AG20443 (cell line): ENCODE results near the gene ITGA8.
A peak's percentile ranks its signal among the peaks of the same experiment; 100 is the strongest.
"Not testable (repeated sequence)": the region's sequence is repeated elsewhere in the genome, so short reads cannot be mapped to it uniquely, and the experiment has no call there.

Source experiments
- DNase-seq: peaks from one replicate; pipeline ENCODE4 v3.0.0; 2012; ENCODE audit warnings: low spot score, mixed read lengths

Gene ITGA8

GRCh38 chr10:15681076-15681475 is 38.6 kb downstream of the ITGA8 start:
- DNase-seq, result no peak

DNA sequence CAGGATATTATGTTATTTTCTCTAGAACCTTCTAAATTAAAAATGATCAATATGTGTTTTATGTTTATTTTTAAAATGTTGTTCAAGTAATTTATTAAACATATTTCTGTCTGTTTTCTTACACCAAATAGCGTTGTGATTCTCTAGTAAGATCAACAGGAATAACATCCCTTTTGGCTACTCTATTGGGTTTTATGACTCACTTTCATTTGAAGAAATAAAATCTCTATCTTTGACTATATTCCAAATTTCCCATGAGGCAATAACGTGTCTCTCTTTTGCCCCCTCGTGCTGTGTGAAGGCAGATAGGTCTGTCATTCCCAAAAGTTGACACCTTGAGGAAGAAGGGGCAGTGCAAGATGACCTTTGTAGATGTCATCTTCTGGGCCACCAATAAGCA is 40.9 kb downstream of the ITGA8 start:
- DNase-seq, result no peak

- DNase-seq, result no peak
Measured at GRCh38 chr10:15672469-15672868, 47.3 kb downstream of the ITGA8 start.

GRCh38 chr10:15670880-15671279 is 48.8 kb downstream of the ITGA8 start:
- no peak for DNase-seq

GRCh38 chr10:15661574-15661973 is 58.1 kb downstream of the ITGA8 start:
- DNase-seq, result peak; percentile 64

DNA sequence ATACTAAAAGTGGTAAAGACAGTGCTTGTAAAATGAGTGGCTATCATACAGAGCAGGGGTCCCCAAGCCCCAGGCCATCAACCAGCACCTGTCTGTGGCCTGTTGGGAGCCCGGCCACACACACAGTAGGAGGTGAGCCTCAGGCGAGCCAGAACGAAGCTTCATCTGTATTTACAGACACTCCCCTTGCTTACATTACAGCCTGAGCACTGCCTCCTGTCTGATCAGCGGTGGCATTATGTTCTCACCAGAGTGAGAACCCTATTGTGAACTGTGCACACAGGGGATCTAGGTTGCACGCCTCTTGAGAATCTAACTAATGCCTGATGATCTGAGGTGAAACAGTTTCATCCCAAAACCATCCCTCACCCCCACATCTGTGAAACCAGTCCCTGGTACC is 58.7 kb downstream of the ITGA8 start:
- no peak for DNase-seq

GRCh38 chr10:15658069-15658702 is 61.5 kb downstream of the ITGA8 start:
- no peak for DNase-seq

GRCh38 chr10:15652757-15653156 is 67.0 kb downstream of the ITGA8 start:
- no peak for DNase-seq

GRCh38 chr10:15652117-15652516 is 67.6 kb downstream of the ITGA8 start:
- DNase-seq, result peak; percentile 10

DNA sequence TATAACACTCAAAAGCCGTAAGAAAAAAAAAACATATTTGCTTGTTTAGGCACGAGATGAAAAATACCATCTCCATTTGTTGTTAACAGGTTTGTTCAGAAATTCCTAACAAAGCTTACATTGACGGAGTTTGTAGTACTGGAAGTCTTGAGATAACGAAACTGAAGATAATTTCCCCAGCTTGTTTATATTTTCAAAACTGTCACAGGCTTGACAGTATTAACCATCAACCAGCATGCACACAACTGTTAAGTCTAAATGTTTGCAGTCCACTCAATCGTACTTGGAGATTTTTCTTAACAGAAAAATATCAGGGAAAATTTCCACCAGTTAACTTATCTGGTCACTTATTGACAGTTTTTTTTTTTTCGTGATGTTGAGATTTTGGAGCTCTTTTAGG is 68.5 kb downstream of the ITGA8 start:
- DNase-seq, result no peak

DNA sequence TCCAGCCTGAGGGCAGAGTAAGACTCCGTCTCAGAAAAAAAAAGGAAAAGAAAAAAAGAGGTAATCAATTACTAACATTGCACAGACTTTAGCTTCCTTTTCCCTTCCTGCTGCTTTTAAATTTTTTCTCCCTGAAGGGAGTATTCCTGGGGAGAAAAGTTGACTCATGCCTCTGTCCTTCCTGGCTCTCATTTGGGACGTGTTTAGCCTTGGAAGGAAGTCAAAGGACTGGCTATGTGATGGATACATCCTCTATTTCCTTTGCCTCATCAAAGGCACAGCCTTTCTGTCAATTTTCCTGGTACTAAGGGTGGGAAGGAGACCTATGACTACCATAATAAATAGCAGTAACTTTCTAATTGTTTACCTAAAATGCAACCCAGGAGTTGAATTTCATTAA is 77.6 kb downstream of the ITGA8 start:
- DNase-seq, result peak; percentile 81

GRCh38 chr10:15640536-15641085 is 79.1 kb downstream of the ITGA8 start:
- no peak for DNase-seq

DNA sequence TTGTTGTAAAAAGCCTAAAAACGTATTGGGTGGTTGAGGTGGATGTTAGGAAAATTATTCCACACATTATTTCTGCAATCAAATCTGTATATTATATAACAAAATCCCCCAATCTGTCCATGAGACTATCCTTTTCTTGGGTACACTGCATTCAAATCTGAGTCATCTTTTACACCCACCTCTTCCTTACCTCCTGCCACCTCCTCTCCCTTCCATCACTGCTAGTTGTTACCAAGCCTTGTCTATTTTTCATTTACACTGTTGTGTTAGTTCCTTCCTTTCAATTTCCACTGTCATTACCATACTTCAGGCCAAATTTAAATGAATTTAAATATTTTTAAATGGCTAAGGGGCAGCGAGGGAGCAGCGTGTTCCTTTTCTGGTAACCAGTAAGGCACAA is 83.3 kb downstream of the ITGA8 start:
- no peak for DNase-seq

DNA sequence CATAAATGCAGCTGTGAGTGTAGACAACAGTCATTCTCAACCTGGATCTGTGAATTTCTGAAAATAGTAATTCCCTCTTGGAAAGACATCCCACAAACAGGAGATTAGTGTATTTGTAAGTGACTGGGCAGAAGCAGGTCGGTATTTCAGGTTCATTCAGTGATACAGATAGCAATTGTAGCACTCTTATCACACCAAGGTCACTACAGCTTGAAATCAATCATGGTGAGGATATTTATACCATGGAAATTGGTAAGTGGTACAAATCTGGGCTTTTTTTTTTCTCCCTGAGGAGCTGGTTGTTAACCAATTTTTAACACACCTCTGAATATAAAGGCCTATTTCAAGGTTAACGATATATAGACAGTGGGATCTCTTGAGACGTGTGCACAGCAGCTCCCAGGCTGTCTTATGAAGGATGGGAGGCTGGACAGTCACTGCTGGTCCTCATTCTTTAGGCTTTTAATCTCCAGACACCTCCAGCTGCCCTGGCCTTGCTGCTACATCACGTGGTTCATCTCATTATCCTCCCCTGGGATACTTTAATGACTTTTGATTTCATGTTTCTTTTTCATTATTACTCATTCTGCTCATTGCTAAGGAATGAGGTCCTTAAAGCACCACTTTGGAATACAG is 87.1 kb downstream of the ITGA8 start:
- DNase-seq, result peak; percentile 11

- DNase-seq, result not testable (repeated sequence)
Measured at GRCh38 chr10:15631205-15631604, 88.5 kb downstream of the ITGA8 start.

DNA sequence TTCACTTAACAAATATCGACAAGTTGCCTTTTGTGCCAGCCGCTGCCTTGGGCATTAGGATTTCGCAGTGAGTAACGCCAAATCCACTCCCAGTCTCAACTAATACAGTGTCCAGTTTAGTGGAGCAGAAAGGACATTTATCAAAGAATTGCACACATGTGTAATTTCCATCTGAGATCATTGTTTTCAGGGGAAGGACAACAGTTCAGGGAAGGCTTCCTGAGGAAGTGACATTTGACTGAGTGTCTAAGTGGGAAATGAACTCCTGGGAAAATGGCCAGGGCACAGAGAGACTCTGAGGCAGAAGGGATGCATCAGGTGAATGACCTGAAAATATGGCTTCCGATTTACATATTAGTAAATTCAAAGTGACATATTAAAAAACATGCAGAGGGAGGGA is 89.4 kb downstream of the ITGA8 start:
- no peak for DNase-seq

DNA sequence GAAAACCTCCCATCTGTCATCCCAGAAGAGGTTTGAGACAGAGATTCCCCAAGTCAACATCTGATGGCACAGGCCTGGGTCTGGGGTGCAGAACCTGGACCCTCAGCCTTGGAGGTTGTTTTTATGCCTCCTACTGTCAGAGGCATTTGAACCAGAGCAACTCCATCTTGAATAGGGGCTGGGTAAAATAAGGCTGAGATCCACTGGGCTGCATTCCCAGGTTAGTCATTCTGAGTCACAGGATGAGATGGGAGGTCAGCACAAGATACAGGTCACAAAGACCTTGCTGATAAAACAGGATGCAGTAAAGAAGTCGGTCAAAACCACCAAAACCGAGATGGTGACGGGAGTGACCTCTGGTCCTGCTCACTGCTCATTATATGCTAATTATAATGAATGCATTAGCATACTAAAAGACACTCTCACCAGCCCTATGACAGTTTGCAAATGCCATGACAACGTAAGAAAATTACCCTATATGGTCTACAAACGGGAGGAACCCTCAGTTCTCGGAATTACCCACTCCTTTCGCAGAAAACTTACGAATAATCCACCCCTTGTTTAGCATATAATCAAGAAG is 92.0 kb downstream of the ITGA8 start:
- DNase-seq, result no peak

DNA sequence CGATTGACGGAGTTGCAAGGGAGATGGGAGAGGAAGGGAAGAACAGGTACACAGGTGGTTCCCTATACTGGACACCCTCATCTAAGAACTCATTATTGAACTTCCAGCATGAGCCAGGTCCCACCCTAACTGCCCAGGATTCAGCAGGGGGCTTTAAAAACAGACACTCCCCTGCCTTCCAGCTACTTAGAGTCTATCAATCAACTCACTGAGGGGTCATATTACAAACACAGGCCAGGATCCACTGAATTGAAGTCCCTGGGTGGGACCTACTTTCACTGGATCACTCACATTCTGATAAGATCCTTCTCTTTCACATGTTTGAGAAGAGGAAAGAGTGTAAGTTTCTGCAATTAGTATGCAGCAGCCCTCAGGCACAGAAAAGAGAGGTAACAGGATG is 92.8 kb downstream of the ITGA8 start:
- no peak for DNase-seq

DNA sequence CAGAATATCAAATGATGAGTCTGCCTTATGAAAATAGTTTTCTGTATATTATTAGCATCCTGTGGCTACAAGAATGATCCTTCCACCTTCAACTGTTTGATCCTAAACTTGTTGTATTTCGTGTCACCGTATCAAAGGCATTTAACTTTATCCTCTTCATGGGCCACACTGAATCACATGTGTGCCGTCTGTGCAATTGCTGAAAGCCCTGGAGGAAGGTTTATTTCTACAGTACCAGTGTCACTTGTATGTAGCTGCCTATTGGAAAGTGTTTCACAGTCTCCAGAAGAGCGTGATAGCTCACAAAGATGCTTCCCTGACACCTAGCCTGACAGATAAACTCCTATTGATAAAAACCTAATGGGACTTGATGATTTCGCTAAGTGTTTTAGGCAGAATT is 94.5 kb downstream of the ITGA8 start:
- DNase-seq, result peak; percentile 37

DNA sequence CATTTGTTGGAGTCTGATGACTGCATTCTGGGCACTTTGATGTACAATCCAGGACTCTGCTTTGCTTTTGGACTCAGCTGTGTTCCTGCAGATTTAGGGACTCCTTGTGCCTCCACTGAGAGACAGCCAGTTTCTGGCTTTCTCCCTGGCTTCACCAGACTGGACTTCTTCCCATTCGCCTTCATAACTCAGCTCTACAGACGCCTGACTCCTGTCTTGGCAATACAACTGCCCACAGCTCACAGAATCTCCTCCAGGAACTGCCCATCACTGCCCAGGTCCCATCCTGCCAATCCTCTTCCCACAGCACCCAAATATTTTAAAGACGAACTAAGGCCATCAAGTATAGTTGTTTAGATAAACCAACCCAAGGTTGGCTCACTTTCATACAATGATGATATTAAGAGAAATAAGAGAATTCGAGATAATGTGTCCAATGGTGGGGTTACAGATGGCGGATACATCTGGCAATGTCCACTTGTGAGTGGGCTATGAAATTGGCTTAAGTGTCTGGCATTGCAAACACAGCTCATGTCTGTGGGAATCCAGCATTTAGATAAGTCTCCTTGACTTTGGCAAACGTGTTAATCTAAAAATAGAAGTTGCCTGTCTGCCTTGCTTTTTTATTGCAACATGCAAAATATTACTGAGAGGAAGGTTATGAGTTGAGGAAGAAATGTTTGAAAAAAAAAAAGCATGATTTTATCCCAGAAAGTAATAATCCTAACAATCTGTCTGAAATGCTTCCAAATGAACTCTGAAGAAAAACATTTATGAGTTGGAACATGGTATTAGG is 95.1 kb downstream of the ITGA8 start:
- DNase-seq, result peak; percentile 65

- DNase-seq, result no peak
Measured at GRCh38 chr10:15620836-15621515, 98.7 kb downstream of the ITGA8 start.

GRCh38 chr10:15620337-15620736 is 99.4 kb downstream of the ITGA8 start:
- no peak for DNase-seq
